GDM1 (cell line): ENCODE data around the gene RNF13.
"Not testable (repeated sequence)": the region's sequence is repeated elsewhere in the genome, so short reads cannot be mapped to it uniquely, and the experiment has no call there.

ENCODE experiments used
- DNase-seq: peaks from one replicate; lab custom pipeline; 2025; lab: John Stamatoyannopoulos, UW

RNF13 gene

GRCh38 chr3:149801195-149801594, 11.8 kb upstream of the RNF13 start:
- no peak for DNase-seq

- DNase-seq = no peak
These were observed 11.4 kb upstream of the RNF13 start for GRCh38 chr3:149801639-149802038.

GRCh38 chr3:149806171-149806778, 6.7 kb upstream of the RNF13 start:
- no peak for DNase-seq

- peak; percentile 42 for DNase-seq
These were observed 4.7 kb upstream of the RNF13 start for GRCh38 chr3:149808209-149808829.

GRCh38 chr3:149809699-149810098, 3.3 kb upstream of the RNF13 start:
- no peak for DNase-seq

GRCh38 chr3:149810846-149811245, 2.2 kb upstream of the RNF13 start:
- DNase-seq = no peak

GRCh38 chr3:149812165-149812605, 830 bp upstream of the RNF13 start:
- no peak for DNase-seq

- DNase-seq = no peak
These were observed 609 bp downstream of the RNF13 start for GRCh38 chr3:149813367-149814281.

GRCh38 chr3:149815321-149815720, 2.3 kb downstream of the RNF13 start:
- no peak for DNase-seq

- no peak for DNase-seq
These were observed 2.7 kb downstream of the RNF13 start for GRCh38 chr3:149815728-149816127.

GRCh38 chr3:149816311-149816710, 3.3 kb downstream of the RNF13 start:
- DNase-seq = no peak

GRCh38 chr3:149816986-149817385, 4.0 kb downstream of the RNF13 start:
- DNase-seq = no peak

GRCh38 chr3:149819432-149819831, 6.4 kb downstream of the RNF13 start:
- DNase-seq = no peak

GRCh38 chr3:149820183-149820582, 7.2 kb downstream of the RNF13 start:
- DNase-seq = no peak

- DNase-seq = no peak
These were observed 13.6 kb downstream of the RNF13 start for GRCh38 chr3:149826636-149827035.

GRCh38 chr3:149828390-149828789, 15.4 kb downstream of the RNF13 start:
- no peak for DNase-seq

- not testable (repeated sequence) for DNase-seq
These were observed 16.6 kb downstream of the RNF13 start for GRCh38 chr3:149829631-149830030.

GRCh38 chr3:149830902-149831301, 17.9 kb downstream of the RNF13 start:
- no peak for DNase-seq

GRCh38 chr3:149831321-149831720, 18.3 kb downstream of the RNF13 start:
- DNase-seq = no peak

- no peak for DNase-seq
These were observed 19.1 kb downstream of the RNF13 start for GRCh38 chr3:149832086-149832485.

- no peak for DNase-seq
These were observed 20.2 kb downstream of the RNF13 start for GRCh38 chr3:149833241-149833640.

- not testable (repeated sequence) for DNase-seq
These were observed 25.5 kb downstream of the RNF13 start for GRCh38 chr3:149838491-149838890.

GRCh38 chr3:149839469-149839868, 26.5 kb downstream of the RNF13 start:
- DNase-seq = not testable (repeated sequence)
